AG09309 (cell line): ENCODE data around the gene ITGB5.

ENCODE experiments used
- DNase-seq: peaks from one replicate; pipeline ENCODE4 v3.0.0-alpha.2; 2010; ENCODE audit warnings: low read depth
- H3K4me3 ChIP-seq: 2 replicates; pipeline ENCODE4 v1.5.1; 2011; ENCODE audit warnings: mild to moderate bottlenecking, low read depth, low read length, moderate library complexity; ENCODE audit not compliant: control insufficient read depth
- CTCF ChIP-seq: IDR thresholded peaks from 2 replicates; pipeline ENCODE4 v1.5.1; 2011; ENCODE audit warnings: mild to moderate bottlenecking, low read depth, low read length, inconsistent platforms; ENCODE audit not compliant: insufficient read depth, control insufficient read depth; ENCODE audit errors: missing control alignments

ITGB5 gene

GRCh38 chr3:124818398-124819091, 68.6 kb downstream of the ITGB5 start:
- no peak for TF ChIP-seq CTCF
- no peak for DNase-seq
- no peak overlapping the region for H3K4me3 ChIP-seq

GRCh38 chr3:124817079-124817478, 70.1 kb downstream of the ITGB5 start:
- no peak for DNase-seq
- TF ChIP-seq CTCF = no peak
- H3K4me3 ChIP-seq = no peak overlapping the region

GRCh38 chr3:124816206-124816605, 71.0 kb downstream of the ITGB5 start:
- TF ChIP-seq CTCF = no peak
- DNase-seq = no peak
- H3K4me3 ChIP-seq = no peak overlapping the region

GRCh38 chr3:124815781-124816180, 71.4 kb downstream of the ITGB5 start:
- no peak for TF ChIP-seq CTCF
- DNase-seq = no peak
- H3K4me3 ChIP-seq = no peak overlapping the region

- no peak for DNase-seq
- no peak overlapping the region for H3K4me3 ChIP-seq
- TF ChIP-seq CTCF = no peak
Observed at GRCh38 chr3:124814620-124815421, 72.3 kb downstream of the ITGB5 start.

- no peak for TF ChIP-seq CTCF
- no peak overlapping the region for H3K4me3 ChIP-seq
- DNase-seq = no peak
Observed at GRCh38 chr3:124813541-124813940, 73.6 kb downstream of the ITGB5 start.
